ENCODE measurements around the gene NDUFA6. TPM values are rescaled to one million over a fixed set of nuclear protein-coding genes. Genes with fewer than 3 reads are reported as not detected.
A peak's percentile ranks its signal among the peaks of the same experiment; 100 is the strongest.

NDUFA6 gene
- total and polyA plus RNA-seq, 8 donors = 64.8 to 97.4 (median 79.6) TPM

GRCh38 chr22:42079319-42080251 is 11.0 kb downstream of the NDUFA6 start, which contains the start of gene SMDT1:
TSS of gene SMDT1 (plus strand) at chr22:42079700. CDS start at chr22:42079769, 69 bp downstream.
- peak within 1 kb of the TSS; percentile 96 to 99 for H3K27ac ChIP-seq
- H3K4me3 ChIP-seq = peak within 1 kb of the TSS; percentile 49 to 59
- peak in 1 of 2 donors; percentile 5 for TF ChIP-seq CTCF (IDR thresholded peaks at IDR 0.05)
- H3K4me1 ChIP-seq = peaks cover 22 to 46% of the 10 kb centered on the region in 2 donors
- DNase-seq (peak; percentile 98 to 100 (median 100)), ATAC-seq (peak; percentile 94)
- peaks cover 0 to 45% of the 10 kb centered on the region in 2 donors for H3K36me3 ChIP-seq
- intact Hi-C loops (cut with DNase I) = no loop called here
- H3K9me3 ChIP-seq = no peaks in the 10 kb centered on the region
- H3K27me3 ChIP-seq = no peaks in the 10 kb centered on the region

GRCh38 chr22:42078469-42079318 is 11.9 kb downstream of the NDUFA6 start:
- intact Hi-C loops (cut with DNase I) = no loop called here
- Histone ChIP-seq H3K27me3 (no peaks in the 10 kb centered on the region), H3K27ac (peak overlapping the region; percentile 96 to 99), H3K36me3 (peaks cover 0 to 36% of the 10 kb centered on the region in 2 donors), H3K4me1 (peaks cover 26 to 53% of the 10 kb centered on the region in 2 donors), H3K9me3 (no peaks in the 10 kb centered on the region), H3K4me3 (peak overlapping the region; percentile 49 to 59)
- ATAC-seq (peak; percentile 6), DNase-seq (no peak)
- TF ChIP-seq CTCF (IDR thresholded peaks at IDR 0.05) = no peak

- peaks cover 0 to 27% of the 10 kb centered on the region in 2 donors for H3K36me3 ChIP-seq
- intact Hi-C loops (cut with DNase I) = no loop called here
- no peak for ATAC-seq
- H3K4me1 ChIP-seq = peaks cover 28 to 57% of the 10 kb centered on the region in 2 donors
- no peaks in the 10 kb centered on the region for H3K9me3 ChIP-seq
- H3K27ac ChIP-seq = peak overlapping the region in 1 of 2 donors; percentile 50
- H3K4me3 ChIP-seq = no peak overlapping the region
- DNase-seq = no peak
- H3K27me3 ChIP-seq = no peaks in the 10 kb centered on the region
- TF ChIP-seq CTCF (IDR thresholded peaks at IDR 0.05) = no peak
These were observed 13.0 kb downstream of the NDUFA6 start for GRCh38 chr22:42077486-42078125.

GRCh38 chr22:42076764-42077485 is 13.6 kb downstream of the NDUFA6 start:
- ATAC-seq (no peak), DNase-seq (no peak)
- Histone ChIP-seq H3K4me3 (no peak overlapping the region), H3K27me3 (no peaks in the 10 kb centered on the region), H3K27ac (no peak overlapping the region), H3K9me3 (no peaks in the 10 kb centered on the region), H3K36me3 (peaks cover 0 to 22% of the 10 kb centered on the region in 2 donors), H3K4me1 (peaks cover 28 to 60% of the 10 kb centered on the region in 2 donors)
- intact Hi-C loops (cut with DNase I) = no loop called here
- TF ChIP-seq CTCF (IDR thresholded peaks at IDR 0.05) = no peak

All from left lung (tissue), 10 donors.